22Rv1 (cell line): ENCODE data around the gene MAP4K4.

ENCODE experiments used
- H3K27ac ChIP-seq: fragments of 450-650 bp; 2 replicates; pipeline ENCODE4 v1.5.1; 2017
- CTCF ChIP-seq: fragments of 450-650 bp; IDR thresholded peaks from 2 replicates; pipeline ENCODE4 v1.5.1; 2017; ENCODE audit warnings: mild to moderate bottlenecking
- ZFX ChIP-seq: fragments of 450-650 bp; IDR thresholded peaks from 2 replicates; pipeline ENCODE4 v1.6.1; 2017; ENCODE audit warnings: antibody characterized with exemption, borderline replicate concordance

The MAP4K4 gene

GRCh38 chr2:101847661-101848339, 150.3 kb downstream of the MAP4K4 start:
- no peak overlapping the region for H3K27ac ChIP-seq

GRCh38 chr2:101848769-101849410, 151.4 kb downstream of the MAP4K4 start:
- H3K27ac ChIP-seq = no peak overlapping the region

More at GRCh38 chr2:101847661-101848339, 150.3 kb downstream of the MAP4K4 start:
- no peak for TF ChIP-seq CTCF
- no peak for TF ChIP-seq ZFX

GRCh38 chr2:101850450-101850849, 152.9 kb downstream of the MAP4K4 start:
- H3K27ac ChIP-seq = peak overlapping the region; percentile 26; the same call in 1 of the 2 replicates

More at GRCh38 chr2:101848769-101849410, 151.4 kb downstream of the MAP4K4 start:
- TF ChIP-seq CTCF = no peak
- TF ChIP-seq ZFX = no peak

GRCh38 chr2:101850991-101851390, 153.5 kb downstream of the MAP4K4 start:
- peak overlapping the region; percentile 26; the same call in 1 of the 2 replicates for H3K27ac ChIP-seq
- TF ChIP-seq ZFX = no peak
- no peak for TF ChIP-seq CTCF

More at GRCh38 chr2:101850450-101850849, 152.9 kb downstream of the MAP4K4 start:
- TF ChIP-seq CTCF (no peak), ZFX (no peak)

- no peak for TF ChIP-seq CTCF
- no peak for TF ChIP-seq ZFX
- no peak overlapping the region for H3K27ac ChIP-seq
These were observed 155.3 kb downstream of the MAP4K4 start for GRCh38 chr2:101852824-101853223.

- no peak for TF ChIP-seq CTCF
- no peak for TF ChIP-seq ZFX
- H3K27ac ChIP-seq = no peak overlapping the region
These were observed 157.4 kb downstream of the MAP4K4 start for GRCh38 chr2:101854877-101855276.

GRCh38 chr2:101855776-101856175, 158.3 kb downstream of the MAP4K4 start:
- H3K27ac ChIP-seq = no peak overlapping the region
- TF ChIP-seq CTCF = no peak
- no peak for TF ChIP-seq ZFX
